CD4-positive, alpha-beta T cell treated with Interferon gamma for 1 hour (primary cell): ENCODE data around the gene ZNF438.

ENCODE experiments used
- DNase-seq: peaks from one replicate; pipeline ENCODE4 v3.0.0-alpha.2; 2020

ZNF438 gene

GRCh38 chr10:31011017-31011664 lies 20.5 kb downstream of the ZNF438 start:
- no peak for DNase-seq

GRCh38 chr10:31010062-31010461 lies 21.6 kb downstream of the ZNF438 start:
- no peak for DNase-seq

GRCh38 chr10:31005895-31006294 lies 25.8 kb downstream of the ZNF438 start:
- no peak for DNase-seq

GRCh38 chr10:31004611-31005193 lies 27.0 kb downstream of the ZNF438 start:
- no peak for DNase-seq

- DNase-seq, result no peak
Measured at GRCh38 chr10:31001740-31002139, 29.9 kb downstream of the ZNF438 start.

GRCh38 chr10:31000867-31001266 lies 30.8 kb downstream of the ZNF438 start:
- no peak for DNase-seq

- DNase-seq, result no peak
Measured at GRCh38 chr10:31000071-31000782, 31.4 kb downstream of the ZNF438 start.

- DNase-seq, result peak; percentile 55
Measured at GRCh38 chr10:30999070-30999712, 32.5 kb downstream of the ZNF438 start.

- DNase-seq, result no peak
Measured at GRCh38 chr10:30997536-30998235, 34.0 kb downstream of the ZNF438 start.

- DNase-seq, result no peak
Measured at GRCh38 chr10:30996481-30997005, 35.1 kb downstream of the ZNF438 start.

- DNase-seq, result no peak
Measured at GRCh38 chr10:30995081-30995770, 36.4 kb downstream of the ZNF438 start.

GRCh38 chr10:30993155-30993554 lies 38.5 kb downstream of the ZNF438 start:
- DNase-seq, result no peak

GRCh38 chr10:30992681-30993080 lies 39.0 kb downstream of the ZNF438 start:
- DNase-seq, result no peak

GRCh38 chr10:30991647-30992011 lies 40.0 kb downstream of the ZNF438 start:
- DNase-seq, result no peak

GRCh38 chr10:30990971-30991646 lies 40.6 kb downstream of the ZNF438 start:
- DNase-seq, result no peak

GRCh38 chr10:30990351-30990750 lies 41.3 kb downstream of the ZNF438 start:
- no peak for DNase-seq

- DNase-seq, result no peak
Measured at GRCh38 chr10:30988831-30989435, 42.7 kb downstream of the ZNF438 start.

GRCh38 chr10:30987463-30987862 lies 44.2 kb downstream of the ZNF438 start:
- DNase-seq, result no peak

- no peak for DNase-seq
Measured at GRCh38 chr10:30986053-30986555, 45.6 kb downstream of the ZNF438 start.

GRCh38 chr10:30985512-30985911 lies 46.2 kb downstream of the ZNF438 start:
- DNase-seq, result no peak
